ENCODE data around the gene NEUROD4. TPM values are rescaled to one million over a fixed set of nuclear protein-coding genes. Genes with fewer than 3 reads are reported as not detected.

NEUROD4 gene
- total RNA-seq, 1 experiment from 2014 or later: not detected

DNA sequence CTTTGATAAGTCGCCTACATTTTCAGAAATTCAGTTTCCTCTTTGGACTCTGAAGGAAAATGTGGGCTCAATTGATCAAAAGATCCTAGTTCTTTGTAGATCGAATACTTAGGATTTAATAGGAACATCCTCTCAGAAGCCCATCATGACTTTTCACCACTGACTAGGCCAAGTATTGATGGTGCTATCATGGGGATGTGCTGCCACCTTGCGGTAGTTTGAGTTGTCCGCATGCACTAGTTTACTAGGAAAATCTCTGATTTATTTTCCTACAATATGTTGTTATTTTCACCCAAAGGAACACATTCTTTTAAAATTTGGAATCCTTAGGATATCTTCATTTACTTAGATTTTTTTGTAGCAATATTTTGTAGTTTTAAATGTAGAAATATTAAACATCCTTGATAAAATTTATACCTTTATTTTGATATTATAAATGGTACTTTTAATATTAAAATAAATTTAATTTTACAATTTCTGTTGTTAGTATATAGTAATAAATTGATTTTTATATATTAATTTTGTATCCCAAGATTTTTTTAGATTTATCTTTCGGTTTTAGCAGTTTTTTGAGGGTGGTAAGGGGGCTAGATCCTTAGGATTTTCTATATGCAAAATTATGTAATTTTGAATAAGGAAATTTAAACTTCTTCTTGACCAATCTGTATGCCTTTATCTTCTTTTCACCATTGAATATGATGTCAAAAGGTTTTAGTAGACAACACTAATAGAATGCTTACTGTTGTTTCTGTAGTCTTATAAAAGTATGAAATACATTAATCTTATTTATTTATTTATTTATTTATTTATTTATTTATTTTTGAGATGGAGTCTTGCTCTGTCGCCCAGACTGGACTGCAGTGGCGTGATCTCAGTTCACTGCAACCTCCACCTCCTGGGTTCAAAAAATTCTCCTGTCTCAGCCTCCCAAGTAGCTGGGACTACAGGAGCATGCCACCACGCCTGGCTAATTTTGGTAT lies 53.6 kb downstream of the NEUROD4 start:
- no peak overlapping the region for H3K9ac ChIP-seq (ENCODE audit: low read length)
- H3K4me2 ChIP-seq (ENCODE audit: low read length): no peak overlapping the region
- peak; percentile 89 for TF ChIP-seq CTCF (conservative IDR thresholded peaks at IDR 0.05; ENCODE audit: low read depth, low read length)
- no peak for TF ChIP-seq EZH2 (IDR thresholded peaks at IDR 0.05; ENCODE audit: low read length, unreplicated experiment)
- no peak for TF ChIP-seq EZH2phosphoT487 (IDR thresholded peaks at IDR 0.05; ENCODE audit: borderline replicate concordance, low read length)
- no peak overlapping the region for H3K27ac ChIP-seq (ENCODE audit: low read length)
- DNase-seq: peak; percentile 81
- CTCF ChIA-PET: interaction anchor here (1.8 kb wide), 1 partner anchor 80 kb away, joined by 24 read pairs; no protein-coding TSS in a partner anchor
- H3F3A ChIP-seq (ENCODE audit: low read length, unreplicated experiment): no peaks in the 10 kb centered on the region
- POLR2A ChIA-PET (ENCODE audit: unreplicated experiment): no interaction called here
- peak; percentile 62; the same call in 1 of the 2 replicates for ATAC-seq
- no peak overlapping the region for H3K4me3 ChIP-seq (ENCODE audit: low read length)
- H3K9me2 ChIP-seq (replicated peaks; ENCODE audit: low read length): no peaks in the 10 kb centered on the region
- peaks cover 28% of the 10 kb centered on the region for H3K27me3 ChIP-seq (ENCODE audit: low read length)
- H4K20me1 ChIP-seq (ENCODE audit: low read length): no peaks in the 10 kb centered on the region
- H3K36me3 ChIP-seq (ENCODE audit: low read depth, low read length): no peaks in the 10 kb centered on the region; the same call in 1 of the 2 replicates
- no peaks in the 10 kb centered on the region for H3K79me2 ChIP-seq (ENCODE audit: low read length)
- H3K9me3 ChIP-seq (ENCODE audit: low read length): no peaks in the 10 kb centered on the region
- no peaks in the 10 kb centered on the region for H3K4me1 ChIP-seq (ENCODE audit: insufficient read depth, low read length)
- intact Hi-C loops (cut with micrococcal nuclease): loop anchor here (1.0 kb wide), 3 partner anchors 80 to 371 kb away; no protein-coding TSS in a partner anchor
- no TSS peak for BruUV-seq (replicated peaks)
- no peak overlapping the region for H2AFZ ChIP-seq (ENCODE audit: low read length)

DNA sequence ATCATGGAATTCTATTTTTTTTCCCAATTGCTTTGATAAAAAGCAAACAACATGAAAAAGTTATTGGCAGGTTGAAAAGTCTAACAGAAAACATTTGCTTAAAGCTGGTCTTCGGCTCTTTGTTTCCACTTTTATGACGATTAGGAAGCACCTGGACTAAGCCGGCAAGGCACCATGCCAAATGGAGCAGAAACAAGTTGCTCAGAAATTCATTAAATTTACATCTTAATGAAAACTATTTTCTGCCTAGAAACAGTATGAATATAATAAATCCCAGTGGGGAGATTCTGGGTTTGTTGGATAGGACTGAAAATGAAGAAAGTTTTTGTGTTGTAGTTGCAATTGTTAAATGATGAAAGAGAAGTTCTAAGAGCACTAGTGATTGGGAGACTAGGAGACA lies 55.0 kb downstream of the NEUROD4 start:
- Histone ChIP-seq H3K36me3 (ENCODE audit: low read depth, low read length) (no peaks in the 10 kb centered on the region), H3K4me2 (ENCODE audit: low read length) (no peak overlapping the region), H3K27me3 (ENCODE audit: low read length) (peaks cover 30% of the 10 kb centered on the region), H3K9ac (ENCODE audit: low read length) (no peak overlapping the region), H3F3A (ENCODE audit: low read length, unreplicated experiment) (no peaks in the 10 kb centered on the region), H3K4me1 (ENCODE audit: insufficient read depth, low read length) (no peaks in the 10 kb centered on the region), H3K9me2 (replicated peaks; ENCODE audit: low read length) (no peaks in the 10 kb centered on the region), H4K20me1 (ENCODE audit: low read length) (no peaks in the 10 kb centered on the region), H3K4me3 (ENCODE audit: low read length) (no peak overlapping the region), H3K79me2 (ENCODE audit: low read length) (no peaks in the 10 kb centered on the region), H2AFZ (ENCODE audit: low read length) (no peak overlapping the region), H3K27ac (ENCODE audit: low read length) (no peak overlapping the region), H3K9me3 (ENCODE audit: low read length) (no peaks in the 10 kb centered on the region)
- ATAC-seq: no peak
- intact Hi-C loops (cut with micrococcal nuclease): no loop called here
- CTCF ChIA-PET: interaction anchor here (0.7 kb wide), 1 partner anchor 20 kb away, joined by 3 read pairs; no protein-coding TSS in a partner anchor
- POLR2A ChIA-PET (ENCODE audit: unreplicated experiment): no interaction called here
- BruUV-seq (replicated peaks): no TSS peak
- TF ChIP-seq EZH2 (IDR thresholded peaks at IDR 0.05; ENCODE audit: low read length, unreplicated experiment) (no peak), EZH2phosphoT487 (IDR thresholded peaks at IDR 0.05; ENCODE audit: borderline replicate concordance, low read length) (no peak), CTCF (conservative IDR thresholded peaks at IDR 0.05; ENCODE audit: low read depth, low read length) (no peak)
- DNase-seq: no peak

Other genes with a start within 250 kb of the NEUROD4 start
- not detected in 2 replicates for gene MUCL1, start 165.5 kb upstream of the NEUROD4 start, total RNA-seq (2014; rRNA removed)
- gene TESPA1, start 35.2 kb upstream of the NEUROD4 start, total RNA-seq (2014; rRNA removed): not detected in 2 replicates
- gene OR9K2, start 106.4 kb downstream of the NEUROD4 start, total RNA-seq (2014; rRNA removed): not detected in 2 replicates
- not detected in 2 replicates for gene OR10A7, start 201.1 kb downstream of the NEUROD4 start, total RNA-seq (2014; rRNA removed)
- gene OR6C74, start 224.6 kb downstream of the NEUROD4 start, total RNA-seq (2014; rRNA removed): not detected in 2 replicates

Data from PC-3 (cell line).